PC-3 (cell line): Measurements from ENCODE around the gene MALRD1.

Experiments used
- CTCF ChIP-seq: fragments of 300-600 bp; sonication (generic); conservative IDR thresholded peaks from 2 replicates; pipeline ENCODE4 v1.5.1; 2017; ENCODE audit warnings: antibody characterized with exemption, low read depth, mild to moderate bottlenecking, low read length
- EZH2 ChIP-seq: fragments of 300-600 bp; sonication (generic); IDR thresholded peaks from one replicate; pipeline ENCODE4 v1.6.1; 2017; ENCODE audit warnings: antibody characterized with exemption, mild to moderate bottlenecking, low read length; ENCODE audit not compliant: unreplicated experiment
- EZH2phosphoT487 ChIP-seq: fragments of 300-600 bp; sonication (generic); IDR thresholded peaks from 2 replicates; pipeline ENCODE4 v1.6.1; 2018; ENCODE audit warnings: mild to moderate bottlenecking, antibody characterized with exemption, low read length, borderline replicate concordance

- no peak for TF ChIP-seq CTCF
- no peak for TF ChIP-seq EZH2phosphoT487
- TF ChIP-seq EZH2: no peak
These were observed 207.7 kb downstream of the MALRD1 start for GRCh38 chr10:19256331-19256730.
